GM18867 (cell line): Measurements from ENCODE around the gene NCOA7.
A peak's percentile ranks its signal among the peaks of the same experiment; 100 is the strongest.

ENCODE experiments used
- ATAC-seq: cut with Tn5 transposase; IDR thresholded peaks from one replicate; pipeline ENCODE4 v1.9.1; 2021; ENCODE audit warnings: mild to moderate bottlenecking, moderate library complexity; ENCODE audit not compliant: unreplicated experiment

Gene NCOA7

DNA sequence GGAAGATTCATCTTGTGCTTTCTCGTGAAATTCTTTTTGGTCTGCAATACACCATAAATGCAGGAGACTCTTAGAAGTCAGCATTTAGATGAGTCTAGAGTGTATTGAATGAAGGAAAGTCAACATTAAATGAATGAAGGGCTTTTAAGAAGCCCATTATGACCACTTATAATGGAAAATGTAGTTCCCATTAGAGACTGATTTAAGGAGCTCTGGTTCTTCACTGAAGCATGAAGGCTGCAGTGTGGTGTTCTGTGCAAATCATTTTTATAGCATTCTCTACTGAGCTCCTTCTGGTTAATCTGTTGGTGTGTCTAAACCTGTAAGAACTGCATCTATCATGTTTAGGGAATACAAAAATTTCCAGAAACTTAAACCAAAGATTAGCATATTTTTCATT, 19.7 kb downstream of the NCOA7 start:
- ATAC-seq = no peak

DNA sequence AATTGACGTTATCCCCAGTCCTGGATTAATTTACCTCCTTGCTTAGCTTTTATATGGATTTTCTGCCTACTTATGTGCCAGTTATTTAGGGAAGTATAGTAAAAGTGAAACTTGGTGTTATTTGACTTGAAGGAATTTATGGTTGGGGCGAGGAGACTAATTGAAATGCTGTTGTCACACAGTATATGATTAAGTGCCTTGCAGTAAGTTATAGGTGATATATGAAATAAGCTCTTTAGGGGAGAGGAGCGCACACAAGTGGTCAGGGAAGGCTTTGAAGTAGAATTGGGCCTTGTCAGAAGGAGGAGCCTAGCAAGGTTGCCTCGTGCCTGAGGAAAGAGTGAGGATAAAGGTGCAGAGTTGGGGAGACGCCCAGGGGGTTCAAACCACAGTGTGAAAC, 20.5 kb downstream of the NCOA7 start:
- ATAC-seq = no peak

DNA sequence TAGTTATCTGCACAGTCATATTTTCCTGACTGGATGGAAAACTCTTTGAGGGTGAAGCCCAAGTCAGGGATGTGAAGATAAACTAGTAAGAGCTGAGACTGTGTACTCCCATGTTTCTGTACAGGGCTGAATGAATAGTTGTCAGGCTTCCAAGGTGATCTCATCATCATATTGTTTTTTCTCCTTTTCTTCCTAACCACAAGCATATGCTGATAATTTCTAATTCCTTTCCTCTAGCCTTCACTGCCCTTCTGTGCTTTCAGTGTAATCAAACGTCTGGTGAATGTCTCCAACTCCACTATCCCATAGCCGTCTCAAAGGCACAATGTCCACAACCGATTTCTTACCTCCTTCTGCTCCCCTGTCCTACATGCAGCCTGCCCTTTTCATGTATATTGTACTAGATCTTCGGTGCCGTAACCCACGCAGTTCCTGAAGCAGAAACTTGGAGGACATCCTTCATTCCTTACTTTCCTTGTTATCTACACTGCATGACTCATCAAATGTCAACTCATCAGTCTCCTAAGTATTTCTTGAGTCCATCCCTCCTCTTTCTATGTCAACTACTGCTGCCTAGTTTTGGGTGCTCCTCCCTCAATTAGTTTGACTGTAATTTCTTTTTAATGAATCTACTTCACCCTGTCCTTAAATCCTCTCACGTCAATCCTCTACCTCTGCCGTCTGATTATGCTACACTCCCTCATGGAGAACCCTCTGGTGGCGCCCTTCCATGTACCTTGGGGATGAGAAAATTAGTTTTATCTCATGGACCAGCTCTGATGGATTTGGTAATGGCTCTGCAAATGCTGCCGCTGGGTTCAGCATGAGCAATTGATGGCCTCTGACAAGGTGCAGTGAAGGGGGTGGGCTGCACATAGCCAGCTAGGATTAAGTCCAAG, 21.9 kb downstream of the NCOA7 start:
- no peak for ATAC-seq

DNA sequence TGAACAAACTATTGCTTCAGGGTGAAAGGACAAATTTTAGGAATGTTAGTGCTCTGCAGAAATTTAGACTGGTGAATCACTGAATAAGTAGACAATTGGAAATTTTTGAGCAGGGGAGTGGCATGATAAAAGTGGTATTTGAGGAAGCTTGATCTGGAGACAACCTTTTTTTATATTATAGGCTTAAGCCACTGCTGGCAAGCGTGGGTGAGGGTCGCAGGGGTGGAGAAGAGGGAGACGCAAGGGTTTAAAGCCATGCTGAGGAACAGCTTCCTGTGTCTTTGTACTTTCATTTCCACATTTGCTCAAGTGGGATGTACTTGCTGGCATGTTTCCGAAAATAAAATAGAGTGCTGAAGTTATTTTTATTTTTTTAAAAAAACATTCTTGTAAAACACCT, 23.7 kb downstream of the NCOA7 start:
- ATAC-seq = peak; percentile 29

DNA sequence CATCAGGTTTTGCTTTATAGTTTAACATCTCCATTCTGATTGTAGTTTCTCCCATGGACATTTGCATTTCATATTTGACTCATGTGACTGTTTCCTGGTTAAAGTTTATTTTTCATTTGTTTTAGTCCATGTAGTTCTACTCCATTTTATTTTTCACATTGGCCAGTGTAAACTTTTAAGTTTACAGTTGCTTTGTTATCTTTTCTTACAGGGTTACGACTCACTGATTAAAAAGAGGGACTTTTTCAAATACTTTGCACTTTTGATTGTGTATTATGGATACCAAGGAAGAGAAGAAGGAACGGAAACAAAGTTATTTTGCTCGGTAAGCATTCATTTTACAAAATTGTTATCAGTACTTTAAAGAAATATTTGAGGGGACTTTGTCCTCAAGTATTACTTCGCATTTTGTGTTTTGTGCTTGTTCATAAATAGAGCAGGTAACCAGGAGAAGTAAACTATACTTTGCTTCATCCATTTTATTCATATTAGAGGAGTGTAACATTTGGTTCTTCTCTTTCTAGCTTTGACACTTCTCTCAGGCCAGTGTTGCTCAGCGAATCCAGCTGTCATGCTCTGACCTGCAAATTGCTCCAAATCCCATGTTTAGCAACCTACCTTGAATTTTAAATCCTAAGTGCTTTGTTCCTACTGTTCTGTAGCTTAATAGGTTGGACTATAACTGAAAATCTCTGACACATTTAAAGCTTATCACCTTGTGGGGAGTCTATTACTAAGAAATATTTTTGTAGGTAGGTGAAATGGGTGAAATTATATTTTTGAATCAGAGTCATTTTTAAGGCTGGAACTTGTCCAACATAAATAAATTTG, 24.5 kb downstream of the NCOA7 start:
- no peak for ATAC-seq

DNA sequence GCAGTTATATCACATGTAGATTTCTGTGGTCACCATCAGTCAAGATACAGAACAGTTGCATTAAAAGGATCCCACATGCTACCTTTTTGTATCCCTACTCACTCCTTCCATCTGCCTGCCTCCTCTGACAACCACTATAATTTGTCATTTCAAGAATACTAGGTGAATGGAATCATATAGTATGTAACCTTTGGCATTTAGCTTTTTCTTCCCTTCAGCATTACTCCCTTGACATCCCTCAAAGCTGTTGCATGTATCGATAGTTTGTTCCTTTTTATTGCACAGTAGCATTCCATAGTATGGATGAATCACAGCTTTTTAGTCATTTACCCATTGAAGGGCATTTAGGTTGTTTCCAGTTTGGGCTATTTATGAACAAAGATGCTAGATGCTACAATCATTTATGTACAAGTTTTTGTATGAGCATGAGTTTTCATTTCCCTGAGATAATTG, 26.1 kb downstream of the NCOA7 start:
- ATAC-seq = no peak

DNA sequence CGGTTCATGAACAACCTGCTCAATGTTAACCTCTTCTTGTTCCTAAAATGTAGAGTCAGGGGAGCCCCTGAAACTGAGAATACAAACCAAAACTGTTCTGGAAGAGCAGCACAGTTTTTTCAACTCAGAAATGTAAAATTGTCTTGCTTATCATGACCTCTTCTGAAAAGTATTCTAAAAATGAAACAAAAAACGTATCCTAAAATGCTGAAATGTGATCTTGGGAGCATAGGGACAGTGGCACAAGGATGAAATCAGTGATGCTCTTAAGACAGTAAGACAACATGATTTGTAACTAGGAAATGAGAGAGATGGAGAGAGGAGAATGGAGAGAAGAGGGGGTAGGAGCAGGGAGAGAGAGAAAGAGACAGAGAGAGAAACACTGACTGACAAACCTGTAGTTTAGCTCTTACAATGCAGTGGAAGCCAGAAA, 27.5 kb downstream of the NCOA7 start:
- peak; percentile 57 for ATAC-seq

DNA sequence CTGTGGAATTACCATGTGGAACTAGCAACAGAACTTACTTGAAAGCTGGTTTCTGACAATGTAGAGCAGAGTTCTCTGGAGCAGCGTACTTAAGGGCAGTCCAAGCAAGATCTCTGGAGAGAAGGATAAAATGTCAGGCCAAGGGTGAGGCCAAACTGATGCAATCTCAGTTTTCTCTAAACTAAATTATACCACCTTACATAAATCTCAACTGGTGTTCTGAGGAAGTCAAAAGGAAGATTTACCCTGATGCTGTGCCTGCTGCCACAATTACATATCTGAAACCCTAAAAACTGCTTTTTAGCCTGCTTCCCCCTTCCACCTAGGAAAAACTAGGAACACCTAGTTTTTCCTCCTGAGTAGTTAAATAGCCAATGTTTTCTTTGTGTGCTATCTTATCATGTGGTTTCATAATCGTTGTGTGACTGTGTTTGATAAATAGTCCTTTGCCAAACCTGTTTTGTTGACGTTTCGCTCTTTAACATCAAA, 28.1 kb downstream of the NCOA7 start:
- ATAC-seq = no peak

DNA sequence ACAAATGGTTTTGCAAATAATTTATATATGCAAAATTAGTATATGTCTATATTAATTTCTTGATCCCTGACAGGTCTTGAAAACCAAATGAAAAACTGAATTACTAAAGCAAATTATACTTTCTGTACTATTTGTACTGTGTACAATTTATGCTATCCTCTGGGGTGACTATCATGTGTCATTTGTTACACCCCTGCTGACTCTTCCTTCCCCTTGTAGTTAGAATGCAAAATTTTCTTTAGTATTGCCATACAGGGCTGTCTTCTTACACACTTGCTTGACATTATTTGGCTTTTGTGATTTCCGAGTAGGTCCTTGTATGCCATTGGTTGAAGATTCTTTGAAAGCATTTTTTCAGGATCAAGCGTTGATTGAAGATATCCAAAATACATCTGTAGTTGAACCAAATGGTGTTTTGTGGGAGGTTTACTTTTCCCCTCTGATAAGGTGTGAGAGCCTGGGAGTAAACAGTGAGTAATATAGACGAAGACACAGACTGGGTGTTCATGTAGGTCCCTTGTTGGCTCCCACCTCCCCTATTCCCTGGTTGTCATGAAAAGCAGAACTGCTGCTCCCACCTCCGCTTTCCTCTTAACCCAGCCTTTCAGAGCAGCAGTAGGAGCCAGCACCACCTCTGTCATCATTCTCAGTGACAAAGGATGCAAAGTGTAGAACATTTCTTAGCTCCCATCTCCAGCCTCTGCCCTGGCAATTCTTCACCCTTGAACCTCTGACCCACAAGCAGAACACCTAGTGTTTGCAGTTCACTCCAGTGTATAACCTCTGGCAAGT, 29.0 kb downstream of the NCOA7 start:
- no peak for ATAC-seq

DNA sequence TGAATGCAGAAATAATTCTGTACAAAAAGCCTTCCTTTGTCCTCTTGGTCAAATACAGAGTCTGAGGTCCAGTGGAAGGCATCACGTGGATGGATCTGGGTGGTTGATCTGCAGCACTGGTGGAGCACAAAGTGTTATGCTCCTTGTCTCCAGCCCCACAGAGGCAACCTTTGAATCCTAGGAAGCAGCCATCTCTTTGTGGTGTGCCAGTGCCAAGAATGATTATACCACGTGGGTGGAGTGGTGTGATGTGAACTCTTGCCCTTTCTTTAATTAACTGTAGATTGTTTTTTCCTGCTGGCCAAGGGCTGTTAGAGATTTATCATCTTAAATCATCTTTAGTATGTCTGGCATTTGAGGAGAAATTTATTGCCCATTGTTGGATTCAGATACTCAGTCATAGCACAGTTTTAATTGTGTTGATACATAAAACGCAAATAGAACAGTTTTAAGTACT, 31.1 kb downstream of the NCOA7 start:
- ATAC-seq = no peak

DNA sequence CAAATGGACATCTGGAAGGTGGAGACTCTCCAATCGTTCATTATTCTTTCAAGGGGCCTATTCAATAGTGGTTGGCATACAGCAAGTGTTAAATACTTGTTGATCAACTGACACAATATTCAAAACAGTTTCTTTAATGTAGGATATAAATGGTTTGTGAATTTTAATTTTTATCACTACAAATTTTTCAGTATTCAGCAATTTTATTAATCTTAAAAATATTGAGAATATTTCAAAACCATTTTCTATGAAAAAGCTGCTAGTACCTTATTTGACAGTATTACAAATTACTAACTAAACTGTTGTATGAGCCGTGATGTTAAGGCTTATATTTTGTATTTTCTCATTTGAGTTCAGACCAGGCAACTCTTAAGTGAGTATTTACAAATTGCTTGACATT, 32.4 kb downstream of the NCOA7 start:
- ATAC-seq = no peak

DNA sequence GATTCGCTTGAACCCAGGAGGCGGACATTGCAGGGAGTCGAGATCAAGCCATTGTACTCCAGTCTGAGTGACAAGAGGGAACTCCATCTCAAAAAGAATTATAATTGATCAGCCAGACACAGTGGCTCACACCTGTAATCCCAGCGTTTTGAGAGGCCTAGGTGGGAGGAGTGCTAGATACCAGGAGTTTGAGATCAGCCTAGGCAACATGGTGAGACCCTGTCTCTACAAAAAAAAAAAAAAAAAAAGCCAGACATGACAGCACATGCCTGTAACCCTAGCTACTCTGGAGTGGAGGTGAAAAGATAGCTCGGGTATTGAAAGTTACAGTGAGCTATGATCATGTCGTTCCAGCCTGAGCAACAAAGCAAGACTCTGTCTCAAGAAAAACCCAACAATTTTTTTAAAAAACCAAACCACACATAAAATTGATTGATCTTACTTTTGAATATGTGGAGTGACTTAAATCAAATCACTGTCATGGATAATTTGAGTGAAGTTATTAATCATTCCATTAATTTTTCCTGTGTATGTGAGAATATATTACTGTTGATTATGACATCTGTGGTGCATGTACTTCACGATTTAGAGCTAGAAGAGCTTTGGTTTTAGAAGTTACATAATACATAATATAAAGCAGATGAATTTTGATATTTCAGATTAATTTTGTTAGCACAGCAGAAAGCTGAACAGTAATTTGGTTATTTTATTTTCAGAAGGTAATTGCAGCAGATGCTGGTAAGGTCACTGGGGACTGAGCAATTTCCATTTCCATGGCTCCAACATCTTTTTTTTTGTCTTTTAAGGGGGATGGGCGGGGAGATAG, 34.4 kb downstream of the NCOA7 start:
- no peak for ATAC-seq

DNA sequence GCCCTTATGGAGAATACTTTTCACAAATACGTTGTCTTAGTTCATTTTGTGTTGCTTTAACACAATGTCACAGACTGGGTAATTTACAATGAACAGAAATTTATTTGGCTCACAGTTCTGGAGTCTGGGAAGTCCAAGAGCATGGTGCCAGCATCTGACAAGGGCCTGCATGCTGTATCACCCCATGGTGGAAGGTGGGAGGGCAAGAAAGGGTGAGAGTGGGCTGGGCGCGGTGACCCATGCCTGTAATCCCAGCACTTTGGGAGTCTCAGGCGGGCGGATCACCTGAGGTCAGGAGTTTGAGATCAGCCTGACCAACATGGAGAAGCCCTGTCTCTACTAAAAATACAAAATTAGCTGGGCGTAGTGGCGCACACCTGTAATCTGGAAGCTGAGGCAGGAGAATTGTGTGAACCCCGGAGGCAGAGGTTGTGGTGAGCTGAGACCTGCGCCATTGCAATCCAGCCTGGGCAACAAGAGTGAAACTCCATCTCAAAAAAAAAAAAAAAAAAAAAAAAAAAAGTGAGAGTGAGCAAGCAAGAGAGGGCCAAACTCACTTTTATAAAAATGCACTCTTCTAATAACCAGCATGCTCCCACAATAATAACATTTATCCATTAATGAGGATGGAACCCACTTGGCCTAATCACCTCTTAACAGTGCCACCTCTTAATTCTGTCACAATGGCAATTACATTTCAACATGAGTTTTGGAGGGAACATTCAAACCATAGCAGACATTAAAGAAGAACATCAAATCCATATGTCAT, 36.1 kb downstream of the NCOA7 start:
- no peak for ATAC-seq

DNA sequence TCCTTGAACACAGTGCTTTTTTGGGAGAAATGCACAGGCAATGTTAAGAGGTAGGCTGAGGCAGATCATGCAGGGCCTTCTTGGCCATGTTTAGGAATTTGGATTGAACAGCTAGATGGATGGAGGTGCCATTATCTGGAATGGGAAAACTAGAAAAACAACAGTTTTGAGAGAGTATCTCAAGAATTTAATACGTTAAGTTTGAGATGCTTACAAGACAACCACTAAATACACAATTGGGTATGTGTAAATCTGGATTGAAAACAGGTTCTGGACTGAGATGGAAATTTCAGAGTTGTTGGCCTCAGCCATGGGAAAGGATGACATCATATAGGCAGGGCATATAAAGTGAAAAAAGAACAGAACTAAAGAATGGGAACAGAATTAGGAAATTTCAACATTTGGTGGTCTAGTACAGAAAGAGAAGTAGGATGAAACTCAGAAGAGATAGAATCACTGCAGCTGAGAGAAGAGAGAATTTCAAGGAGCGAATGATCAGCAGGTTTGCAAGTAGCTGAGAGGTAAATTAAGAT, 37.1 kb downstream of the NCOA7 start:
- no peak for ATAC-seq

DNA sequence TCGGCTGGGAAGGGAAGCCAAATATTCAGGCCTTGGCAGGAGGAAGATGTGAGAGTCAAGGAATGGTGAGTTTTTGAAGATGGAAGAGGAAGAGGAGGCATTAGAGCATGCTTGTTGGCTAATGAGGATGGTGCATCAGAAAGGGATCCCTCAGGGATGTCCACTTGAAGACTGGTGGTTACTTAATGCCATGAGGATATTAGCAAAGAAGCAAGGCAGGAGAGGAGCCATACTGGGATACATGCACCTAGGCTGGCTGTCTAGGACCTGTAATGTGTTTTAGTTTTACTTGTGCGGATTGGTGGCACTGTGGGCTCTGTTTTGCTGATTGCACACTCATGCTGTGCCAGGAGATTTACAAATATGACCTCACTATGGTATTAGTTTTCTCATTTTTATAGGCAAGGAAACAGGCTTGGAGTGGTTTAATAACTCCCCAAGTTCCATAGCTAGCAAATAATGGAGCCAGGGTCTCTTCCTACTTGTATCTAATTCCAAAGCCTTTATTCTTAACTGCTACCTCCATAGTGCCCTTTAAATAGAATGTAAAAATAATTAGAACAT, 37.8 kb downstream of the NCOA7 start:
- ATAC-seq = no peak

DNA sequence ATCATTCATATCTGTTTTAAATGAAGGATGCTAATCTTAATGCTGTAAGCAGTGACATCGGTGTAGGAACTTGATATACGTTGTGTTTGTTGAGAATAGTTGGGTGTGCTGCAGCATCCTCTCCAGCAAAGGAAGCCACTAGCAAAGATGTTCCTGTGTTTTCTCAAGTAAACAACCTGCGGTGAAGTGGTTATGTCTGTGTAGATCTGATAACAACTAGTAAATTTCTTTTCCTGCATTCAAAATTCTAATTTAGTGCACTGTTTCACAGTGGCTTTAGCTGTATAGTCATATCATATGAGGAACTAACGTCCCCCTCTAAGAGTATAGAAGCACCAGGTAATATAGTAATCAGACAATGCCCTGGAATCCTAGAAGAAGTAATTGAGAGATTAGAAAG, 38.7 kb downstream of the NCOA7 start:
- no peak for ATAC-seq

DNA sequence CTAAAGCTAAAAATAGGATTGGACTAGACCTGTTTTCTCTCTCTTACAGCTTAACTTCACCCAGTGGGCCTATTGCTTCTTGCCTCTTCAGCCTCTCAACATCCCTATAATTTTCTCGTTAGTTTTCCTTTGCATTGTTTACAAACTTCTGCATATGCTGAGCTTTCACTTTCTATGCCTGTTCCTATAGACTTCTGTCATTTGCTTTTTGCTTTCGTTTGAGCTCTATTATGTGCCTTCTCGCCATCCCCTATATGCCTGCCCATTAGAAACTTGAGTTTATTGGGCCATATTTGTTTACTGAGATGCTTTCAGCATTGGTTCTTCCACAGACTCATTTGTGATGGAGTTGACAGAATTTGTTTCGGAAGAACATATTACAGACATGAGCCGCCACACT, 40.9 kb downstream of the NCOA7 start:
- peak; percentile 49 for ATAC-seq

DNA sequence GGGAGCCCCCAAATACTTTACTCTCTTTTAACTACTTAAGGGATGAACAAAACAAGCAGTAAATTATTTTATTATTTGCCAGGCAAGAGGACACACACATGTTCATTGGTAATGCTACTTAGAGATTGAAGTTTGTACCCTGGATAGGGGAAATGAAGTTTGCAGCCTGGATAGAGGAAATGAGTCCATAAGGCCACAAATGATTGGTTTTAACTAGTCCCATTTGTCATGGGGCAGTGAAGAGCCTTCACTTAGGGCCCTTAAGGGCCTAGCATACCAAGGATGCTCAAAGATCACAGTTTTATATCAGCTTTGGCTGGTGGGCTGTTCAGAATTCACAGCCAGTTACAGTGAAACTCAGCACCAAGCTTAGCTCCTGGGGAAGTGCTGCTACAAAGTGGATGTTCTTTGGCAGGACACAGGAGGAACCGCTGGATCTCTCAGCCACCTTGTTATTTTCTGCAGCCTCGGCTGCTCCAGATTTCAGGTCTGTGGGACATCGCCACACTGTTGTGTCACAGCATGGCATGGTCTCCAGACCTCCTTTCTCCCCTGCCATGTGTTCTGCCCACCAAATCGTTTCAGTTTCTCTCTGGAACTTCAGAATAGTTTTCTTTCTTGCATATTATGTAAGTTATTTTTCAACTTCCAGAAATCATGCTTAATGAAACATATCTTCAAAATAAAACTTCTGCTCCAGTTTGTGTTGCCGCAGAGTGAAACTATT, 41.8 kb downstream of the NCOA7 start:
- ATAC-seq = no peak
